OCI-LY1 (cell line): ENCODE results near the gene BRCA1.

ENCODE experiments used
- CTCF ChIP-seq: fragments of 200-600 bp; sonication (generic), shearing (Covaris generic); IDR thresholded peaks from 2 replicates; pipeline ENCODE4 v1.5.1; 2017; ENCODE audit warnings: mild to moderate bottlenecking, antibody characterized with exemption, low read length, moderate library complexity, mixed read lengths
- EZH2 ChIP-seq: fragments of 200-600 bp; sonication (generic), shearing (Covaris generic); IDR thresholded peaks from 2 replicates; pipeline ENCODE4 v1.8.0; 2017; ENCODE audit warnings: borderline replicate concordance, mixed run types, mild to moderate bottlenecking, antibody characterized with exemption, low read length, moderate library complexity, mixed read lengths

- TF ChIP-seq CTCF, result no peak
- no peak for TF ChIP-seq EZH2
Observed at GRCh38 chr17:43129671-43130010, 4.5 kb upstream of the BRCA1 start.
